ENCODE results near the gene MTNR1A.
"Not testable (repeated sequence)": the region's sequence is repeated elsewhere in the genome, so short reads cannot be mapped to it uniquely, and the experiment has no call there.

The MTNR1A gene

GRCh38 chr4:186560647-186561046 is 5.3 kb upstream of the MTNR1A start:
- DNase-seq: no peak

GRCh38 chr4:186557486-186557885 is 2.1 kb upstream of the MTNR1A start:
- no peak for DNase-seq

- no peak for DNase-seq
Measured at GRCh38 chr4:186557061-186557460, 1.7 kb upstream of the MTNR1A start.

GRCh38 chr4:186554539-186554913 is 841 bp downstream of the MTNR1A start:
- no peak for DNase-seq

GRCh38 chr4:186553717-186554116 is 1.6 kb downstream of the MTNR1A start:
- no peak for DNase-seq

GRCh38 chr4:186551849-186552248 is 3.5 kb downstream of the MTNR1A start:
- no peak for DNase-seq

GRCh38 chr4:186545436-186545835 is 9.9 kb downstream of the MTNR1A start:
- no peak for DNase-seq

GRCh38 chr4:186543206-186543605 is 12.2 kb downstream of the MTNR1A start:
- DNase-seq: no peak

- DNase-seq: no peak
Measured at GRCh38 chr4:186541801-186542200, 13.6 kb downstream of the MTNR1A start.

GRCh38 chr4:186537843-186538521 is 17.4 kb downstream of the MTNR1A start:
- DNase-seq: no peak

- no peak for DNase-seq
Measured at GRCh38 chr4:186536285-186536684, 19.1 kb downstream of the MTNR1A start.

- no peak for DNase-seq
Measured at GRCh38 chr4:186534056-186534455, 21.3 kb downstream of the MTNR1A start.

GRCh38 chr4:186523927-186524326 is 31.4 kb downstream of the MTNR1A start:
- DNase-seq: not testable (repeated sequence)

- no peak for DNase-seq
Measured at GRCh38 chr4:186516287-186516686, 39.1 kb downstream of the MTNR1A start.

- DNase-seq: no peak
Measured at GRCh38 chr4:186514271-186514950, 41.0 kb downstream of the MTNR1A start.

GRCh38 chr4:186504771-186505170 is 50.6 kb downstream of the MTNR1A start:
- DNase-seq: not testable (repeated sequence)

GRCh38 chr4:186502231-186502630 is 53.1 kb downstream of the MTNR1A start:
- DNase-seq: no peak

- DNase-seq: no peak
Measured at GRCh38 chr4:186501554-186501953, 53.8 kb downstream of the MTNR1A start.

- no peak for DNase-seq
Measured at GRCh38 chr4:186500721-186501304, 54.6 kb downstream of the MTNR1A start.

- DNase-seq: no peak
Measured at GRCh38 chr4:186499467-186499866, 55.9 kb downstream of the MTNR1A start.

- DNase-seq: no peak
Measured at GRCh38 chr4:186497043-186497442, 58.3 kb downstream of the MTNR1A start.

- no peak for DNase-seq
Measured at GRCh38 chr4:186494496-186494895, 60.9 kb downstream of the MTNR1A start.

GRCh38 chr4:186487726-186488125 is 67.6 kb downstream of the MTNR1A start:
- DNase-seq: no peak

- DNase-seq: no peak
Measured at GRCh38 chr4:186486172-186486571, 69.2 kb downstream of the MTNR1A start.

Data from CD4-positive, alpha-beta T cell treated with Interleukin-4 for 1 hour (primary cell).